Esophagus squamous epithelium (tissue), 5 donors: ENCODE results near the gene ATP9B. TPM values are rescaled to one million over a fixed set of nuclear protein-coding genes. Genes with fewer than 3 reads are reported as not detected.

Source experiments
- DNase-seq: peaks from one replicate; lab custom pipeline; 2025; lab: John Stamatoyannopoulos, UW
- H3K27ac ChIP-seq, 4 donors: fragments of 200-600 bp; sonication (generic); one replicate each; pipeline ENCODE4 v1.5.1; 2016 to 2019; ENCODE audit warnings: mild to moderate bottlenecking in 1 of 4
- H3K27me3 ChIP-seq, 4 donors: fragments of 200-600 bp; sonication (generic); 1 replicate in 3 of 4; 2 replicates in 1 of 4; pipeline versions ENCODE4 v1.5.1 to v1.6.0; 2017 to 2021; ENCODE audit warnings: antibody characterized with exemption in 1 of 4
- H3K36me3 ChIP-seq, 3 donors: fragments of 200-600 bp; sonication (generic); one replicate each; pipeline ENCODE4 v1.5.1; 2016 to 2019
- H3K4me1 ChIP-seq, 3 donors: fragments of 200-600 bp; sonication (generic); one replicate each; pipeline ENCODE4 v1.5.1; 2017 to 2019
- H3K4me3 ChIP-seq, 4 donors: fragments of 200-600 bp; sonication (generic); 1 replicate in 3 of 4; 2 replicates in 1 of 4; pipeline ENCODE4 v1.5.1; 2016 to 2019; ENCODE audit warnings: mild to moderate bottlenecking in 2 of 4, moderate library complexity in 1 of 4
- H3K9me3 ChIP-seq, 3 donors: fragments of 200-600 bp; sonication (generic); one replicate each; pipeline ENCODE4 v1.5.1; 2016 to 2019
- CTCF ChIP-seq, 6 experiments: fragments of 450-650 bp in 4 of 6; fragments of 200-600 bp in 2 of 6; sonication (generic) in 2 of 6; IDR thresholded peaks; one replicate each; pipeline ENCODE4 v1.5.1; 2016 to 2019; ENCODE audit warnings: antibody characterized with exemption in 6 of 6, mild to moderate bottlenecking in 4 of 6, moderate library complexity in 4 of 6
- POLR2A ChIP-seq, 4 donors: fragments of 450-650 bp; IDR thresholded peaks; one replicate each; pipeline ENCODE4 v1.6.1; 2017; ENCODE audit warnings: antibody characterized with exemption in 4 of 4, mild to moderate bottlenecking in 4 of 4, moderate library complexity in 3 of 4
- WGBS, 2 donors: methylation state at CpG; one replicate each; pipeline ENCODE4 v1.1.5; 2018; 5-methylcytosine and 5-hydroxymethylcytosine counted together
- intact Hi-C: fragments of 100-400 bp; cut with DNase I; formaldehyde crosslinking; loops from one replicate; pipeline ENCODE4 v1.15.0; 2022
- total RNA-seq, 4 donors: library from RNA; depleted of rRNA; stranded (reverse); fragments of >200 nt; gene quantifications; one replicate each; pipeline ENCODE4 v1.1.0, GENCODE V29; 2016
- donor health status: DM: yes; HTN: yes; CAD: no.

The ATP9B gene
- total RNA-seq, 4 donors from 2014 or later: 12.9 to 46.7 (median 22.0) TPM

DNA sequence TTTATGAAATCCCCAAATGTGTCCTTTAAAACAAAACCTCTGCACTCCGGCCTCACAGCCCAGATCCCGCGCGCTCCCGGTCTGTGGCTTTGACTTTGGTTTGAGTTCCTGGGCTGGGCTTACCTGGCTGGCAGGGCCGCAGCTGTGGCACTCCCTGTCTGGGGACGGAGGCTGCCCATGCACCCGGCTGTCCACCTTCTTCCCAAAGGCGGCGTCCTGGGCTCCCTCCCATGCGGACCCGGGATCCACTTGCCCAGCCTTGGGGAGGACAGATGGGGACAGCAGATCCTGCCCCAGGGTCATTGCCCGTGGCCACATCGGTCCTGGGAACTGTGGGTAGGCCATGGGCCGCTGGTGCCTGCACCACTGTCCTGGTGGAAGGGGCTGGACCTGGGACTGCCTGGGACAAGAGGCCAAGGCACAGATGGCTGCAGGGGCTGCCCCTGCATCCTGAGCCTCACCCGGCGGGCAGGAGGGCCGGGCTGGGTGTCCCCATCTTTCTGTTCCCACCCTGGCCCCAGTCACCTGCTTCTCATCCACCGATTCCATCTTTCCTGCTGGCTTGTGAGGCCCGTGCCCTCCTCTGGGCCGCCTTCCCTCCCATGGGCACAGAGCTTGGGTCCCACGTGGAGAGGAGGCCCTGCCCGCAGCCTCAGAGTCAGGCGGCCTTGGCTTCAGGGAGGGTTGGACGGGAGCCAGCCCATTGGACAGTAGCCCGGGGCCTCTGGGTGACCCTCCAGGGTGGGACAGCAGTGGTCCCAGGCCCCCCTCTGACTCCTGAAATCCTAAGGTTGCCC is 354.2 kb downstream of the ATP9B start:
- DNase-seq: no peak

DNA sequence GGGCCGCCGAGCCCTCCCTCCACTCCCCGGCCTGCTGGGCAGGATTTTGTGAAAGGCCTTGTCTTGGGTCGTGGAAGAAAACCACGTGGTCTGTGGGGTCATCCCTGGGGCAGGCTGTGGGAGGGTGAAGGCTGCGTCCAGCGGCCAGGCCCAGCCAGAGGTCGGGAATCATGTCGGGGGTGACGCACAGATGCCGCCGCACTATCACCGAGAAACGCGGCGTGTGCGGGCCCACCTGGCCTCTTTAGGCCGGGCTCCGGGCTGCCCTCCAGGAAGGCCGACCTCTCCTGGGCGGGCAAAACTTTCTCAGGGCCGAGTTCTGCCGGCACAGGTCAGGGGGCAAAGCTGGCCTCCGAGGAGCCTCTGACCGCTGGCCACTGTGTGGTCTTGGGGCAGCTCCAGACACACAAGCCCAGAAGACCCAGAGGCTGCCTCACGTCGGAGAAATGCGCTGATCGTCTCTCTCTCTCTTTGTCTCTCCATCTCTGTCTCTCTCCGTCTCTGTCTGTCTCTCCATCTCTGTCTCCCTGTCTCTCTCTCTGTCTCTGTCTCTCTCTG is 354.9 kb downstream of the ATP9B start:
- no peak for TF ChIP-seq POLR2A (IDR thresholded peaks at IDR 0.05)
- no peak for TF ChIP-seq CTCF (IDR thresholded peaks at IDR 0.05)
- intact Hi-C loops: no loop called here
- Histone ChIP-seq H3K27me3 (no peaks in the 10 kb centered on the region), H3K4me1 (peaks cover 4 to 35% (median 8%) of the 10 kb centered on the region in 3 donors), H3K36me3 (peaks cover 0 to 15% (median 0%) of the 10 kb centered on the region in 3 donors), H3K9me3 (no peaks in the 10 kb centered on the region), H3K4me3 (no peak overlapping the region), H3K27ac (peak overlapping the region in 1 of 4 donors; percentile 0)
- no peak for DNase-seq
- WGBS, 2 donors: 88 to 92% methylated on average over 14 to 17 of the region's 30 CpGs

More for the DNA sequence above, 354.2 kb downstream of the ATP9B start:
- intact Hi-C loops: no loop called here
- peaks cover 0 to 15% (median 0%) of the 10 kb centered on the region in 3 donors for H3K36me3 ChIP-seq
- no peaks in the 10 kb centered on the region for H3K27me3 ChIP-seq
- H3K27ac ChIP-seq: peak overlapping the region in 1 of 4 donors; percentile 0
- TF ChIP-seq CTCF (IDR thresholded peaks at IDR 0.05): no peak
- no peak for TF ChIP-seq POLR2A (IDR thresholded peaks at IDR 0.05)
- H3K4me3 ChIP-seq: no peak overlapping the region
- WGBS, 2 donors: 98 to 100% methylated on average over 2 to 9 of the region's 26 CpGs
- no peaks in the 10 kb centered on the region for H3K9me3 ChIP-seq
- H3K4me1 ChIP-seq: peaks cover 4 to 36% (median 8%) of the 10 kb centered on the region in 3 donors

DNA sequence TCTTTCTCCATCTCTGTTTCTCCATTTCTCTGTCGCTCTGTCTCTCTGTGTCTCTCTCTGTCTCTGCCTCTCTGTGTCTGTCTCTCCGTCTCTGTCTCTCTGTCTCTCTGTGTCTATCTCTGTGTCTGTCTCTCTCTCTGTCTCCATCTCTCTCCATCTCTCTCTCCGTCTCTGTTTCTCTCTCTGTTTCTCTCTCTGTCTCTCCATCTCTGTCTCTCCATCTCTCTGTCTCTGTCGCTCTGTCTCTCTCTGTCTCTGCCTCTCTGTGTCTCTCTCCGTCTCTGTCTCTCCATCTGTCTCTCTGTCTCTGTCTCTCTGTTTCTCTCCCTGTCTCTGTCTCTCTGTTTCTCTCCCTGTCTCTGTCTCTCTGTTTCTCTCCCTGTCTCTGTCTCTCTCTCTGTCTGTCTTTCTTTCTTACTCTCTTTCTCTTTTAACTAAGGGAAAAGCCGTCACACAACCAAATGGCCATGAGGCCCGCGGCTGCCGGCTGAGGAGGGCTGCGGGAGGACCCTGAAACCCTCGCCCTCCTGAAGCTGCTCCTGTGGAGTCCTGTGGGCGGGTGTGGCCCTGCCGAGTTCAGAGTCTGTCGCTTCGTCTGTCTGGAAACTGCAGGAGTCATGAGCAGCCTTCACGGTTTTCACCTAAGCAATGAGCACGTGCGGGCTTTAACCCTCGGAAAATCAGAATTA is 355.8 kb downstream of the ATP9B start:
- no peak for DNase-seq
- H3K9me3 ChIP-seq: no peaks in the 10 kb centered on the region
- H3K36me3 ChIP-seq: peaks cover 0 to 15% (median 0%) of the 10 kb centered on the region in 3 donors
- TF ChIP-seq CTCF (IDR thresholded peaks at IDR 0.05): no peak
- TF ChIP-seq POLR2A (IDR thresholded peaks at IDR 0.05): no peak
- intact Hi-C loops: no loop called here
- no peak overlapping the region for H3K4me3 ChIP-seq
- WGBS, 2 donors: 90 to 93% methylated on average over 12 to 15 of the region's 19 CpGs
- no peak overlapping the region for H3K27ac ChIP-seq
- H3K4me1 ChIP-seq: peaks cover 4 to 35% (median 8%) of the 10 kb centered on the region in 3 donors
- H3K27me3 ChIP-seq: no peaks in the 10 kb centered on the region

- WGBS, 2 donors: 48 to 86% methylated on average over 3 to 7 of the region's 12 CpGs
- Histone ChIP-seq H3K36me3 (peaks cover 0 to 13% (median 0%) of the 10 kb centered on the region in 3 donors), H3K27ac (no peak overlapping the region), H3K27me3 (no peaks in the 10 kb centered on the region), H3K4me3 (no peak overlapping the region), H3K4me1 (peaks cover 4 to 35% (median 8%) of the 10 kb centered on the region in 3 donors), H3K9me3 (no peaks in the 10 kb centered on the region)
- no peak for DNase-seq
- TF ChIP-seq CTCF (IDR thresholded peaks at IDR 0.05) (no peak), POLR2A (IDR thresholded peaks at IDR 0.05) (no peak)
- intact Hi-C loops: no loop called here
These were observed 356.3 kb downstream of the ATP9B start for GRCh38 chr18:79425569-79425886.
